ENCODE measurements around the gene PDK1.

The PDK1 gene

DNA sequence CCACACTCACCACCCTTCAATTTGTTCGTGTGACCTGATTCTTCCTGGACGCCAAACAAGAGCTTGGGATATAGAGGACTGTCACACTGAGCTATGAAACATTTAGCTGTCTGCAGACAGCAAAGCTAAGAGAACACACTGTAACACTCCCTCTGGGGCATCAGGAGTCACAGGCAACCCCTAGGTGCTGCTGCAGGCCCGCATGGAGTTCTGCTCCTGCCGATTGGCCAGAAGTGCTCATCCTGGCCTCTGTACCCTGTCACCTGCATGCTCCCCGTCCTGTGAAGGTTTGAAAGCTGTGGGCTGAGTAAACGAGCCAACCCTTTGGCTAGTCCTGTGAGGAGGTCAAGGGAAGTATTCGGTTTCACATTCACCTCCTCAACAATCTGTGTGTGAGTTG is 73.7 kb downstream of the PDK1 start:
- Mint-ChIP-seq H3K36me3 (peaks cover 36% of the 10 kb centered on the region), H3K9me3 (ENCODE audit: low read depth) (no peaks in the 10 kb centered on the region), H3K27ac (no peak overlapping the region), H3K4me3 (no peak overlapping the region), H3K4me1 (ENCODE audit: low read depth) (no peaks in the 10 kb centered on the region), H3K27me3 (no peaks in the 10 kb centered on the region)

- Mint-ChIP-seq H3K27ac (no peak overlapping the region), H3K27me3 (no peaks in the 10 kb centered on the region), H3K4me1 (ENCODE audit: low read depth) (no peaks in the 10 kb centered on the region), H3K4me3 (no peak overlapping the region), H3K36me3 (peaks cover 36% of the 10 kb centered on the region), H3K9me3 (ENCODE audit: low read depth) (no peaks in the 10 kb centered on the region)
These were observed 74.3 kb downstream of the PDK1 start for GRCh38 chr2:172630181-172630580.

- no peaks in the 10 kb centered on the region for H3K27me3 Mint-ChIP-seq
- no peak overlapping the region for H3K4me3 Mint-ChIP-seq
- H3K27ac Mint-ChIP-seq = no peak overlapping the region
- peaks cover under 1% of the 10 kb centered on the region for H3K4me1 Mint-ChIP-seq (ENCODE audit: low read depth)
- peaks cover 12% of the 10 kb centered on the region for H3K36me3 Mint-ChIP-seq
- H3K9me3 Mint-ChIP-seq (ENCODE audit: low read depth) = no peaks in the 10 kb centered on the region
These were observed 78.6 kb downstream of the PDK1 start for GRCh38 chr2:172634477-172634876.

- Mint-ChIP-seq H3K4me1 (ENCODE audit: low read depth) (peaks cover 10% of the 10 kb centered on the region), H3K4me3 (no peak overlapping the region), H3K27ac (no peak overlapping the region), H3K27me3 (peaks cover 1% of the 10 kb centered on the region), H3K9me3 (ENCODE audit: low read depth) (no peaks in the 10 kb centered on the region), H3K36me3 (peaks cover 9% of the 10 kb centered on the region)
These were observed 79.7 kb downstream of the PDK1 start for GRCh38 chr2:172635548-172635947.

DNA sequence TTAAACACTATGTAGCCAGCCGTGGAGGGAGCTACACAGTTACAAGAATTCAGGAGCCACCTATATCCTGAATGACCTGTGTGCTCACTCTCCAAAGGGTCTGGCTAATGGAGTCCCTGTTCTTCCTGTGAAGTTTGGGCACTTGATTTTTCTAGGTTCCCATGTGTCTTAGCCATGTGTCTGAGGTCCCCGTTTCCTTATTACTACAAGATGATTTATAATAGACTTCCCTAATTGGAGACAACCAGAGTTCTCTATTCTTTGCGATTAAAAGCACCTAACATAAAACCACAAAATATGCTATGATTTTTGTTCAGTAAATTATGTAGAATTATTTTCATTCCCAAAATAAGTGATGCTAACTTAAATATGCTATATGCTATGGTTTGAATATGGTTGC is 83.4 kb downstream of the PDK1 start:
- no peaks in the 10 kb centered on the region for H3K9me3 Mint-ChIP-seq (ENCODE audit: low read depth)
- H3K36me3 Mint-ChIP-seq = no peaks in the 10 kb centered on the region
- H3K27me3 Mint-ChIP-seq = peaks cover 1% of the 10 kb centered on the region
- H3K4me3 Mint-ChIP-seq = no peak overlapping the region
- H3K4me1 Mint-ChIP-seq (ENCODE audit: low read depth) = peaks cover 15% of the 10 kb centered on the region
- no peak overlapping the region for H3K27ac Mint-ChIP-seq

DNA sequence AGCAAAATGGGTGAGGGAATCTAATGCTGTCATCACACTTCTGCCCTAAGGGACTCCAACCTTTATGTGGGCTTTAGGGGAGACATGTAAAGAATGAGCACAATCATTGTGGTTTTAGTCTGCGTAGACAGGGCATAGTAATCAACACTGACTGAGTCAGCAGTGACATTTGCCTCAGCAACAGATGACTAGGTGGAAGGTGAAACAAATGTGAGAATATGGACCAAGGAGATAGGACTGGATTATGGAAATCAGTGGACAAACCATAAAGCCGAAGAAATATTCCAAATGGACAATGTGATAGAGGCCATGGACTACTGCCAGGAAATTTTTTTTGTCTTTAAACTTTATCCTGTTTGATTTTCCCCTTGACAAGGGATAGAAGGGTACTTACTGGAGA is 83.9 kb downstream of the PDK1 start:
- H3K9me3 Mint-ChIP-seq (ENCODE audit: low read depth) = no peaks in the 10 kb centered on the region
- peaks cover 15% of the 10 kb centered on the region for H3K4me1 Mint-ChIP-seq (ENCODE audit: low read depth)
- no peaks in the 10 kb centered on the region for H3K36me3 Mint-ChIP-seq
- H3K27me3 Mint-ChIP-seq = peaks cover 1% of the 10 kb centered on the region
- no peak overlapping the region for H3K4me3 Mint-ChIP-seq
- H3K27ac Mint-ChIP-seq = peak overlapping the region; percentile 81

GRCh38 chr2:172640389-172640788 is 84.5 kb downstream of the PDK1 start:
- H3K27ac Mint-ChIP-seq = no peak overlapping the region
- H3K36me3 Mint-ChIP-seq = no peaks in the 10 kb centered on the region
- H3K4me3 Mint-ChIP-seq = no peak overlapping the region
- H3K27me3 Mint-ChIP-seq = peaks cover 1% of the 10 kb centered on the region
- peaks cover 15% of the 10 kb centered on the region for H3K4me1 Mint-ChIP-seq (ENCODE audit: low read depth)
- H3K9me3 Mint-ChIP-seq (ENCODE audit: low read depth) = no peaks in the 10 kb centered on the region

- Mint-ChIP-seq H3K27ac (no peak overlapping the region), H3K4me1 (ENCODE audit: low read depth) (peaks cover 15% of the 10 kb centered on the region), H3K27me3 (peaks cover 1% of the 10 kb centered on the region), H3K36me3 (peaks cover 1% of the 10 kb centered on the region), H3K4me3 (no peak overlapping the region), H3K9me3 (ENCODE audit: low read depth) (no peaks in the 10 kb centered on the region)
These were observed 86.6 kb downstream of the PDK1 start for GRCh38 chr2:172642301-172643020.

GRCh38 chr2:172643142-172643541 is 87.3 kb downstream of the PDK1 start:
- H3K36me3 Mint-ChIP-seq = peaks cover 8% of the 10 kb centered on the region
- H3K27ac Mint-ChIP-seq = no peak overlapping the region
- H3K4me3 Mint-ChIP-seq = no peak overlapping the region
- peaks cover 15% of the 10 kb centered on the region for H3K4me1 Mint-ChIP-seq (ENCODE audit: low read depth)
- H3K27me3 Mint-ChIP-seq = peaks cover 1% of the 10 kb centered on the region
- no peaks in the 10 kb centered on the region for H3K9me3 Mint-ChIP-seq (ENCODE audit: low read depth)

GRCh38 chr2:172647439-172647838 is 91.5 kb downstream of the PDK1 start:
- H3K9me3 Mint-ChIP-seq (ENCODE audit: low read depth) = peaks cover 16% of the 10 kb centered on the region
- H3K27ac Mint-ChIP-seq = no peak overlapping the region
- peaks cover 14% of the 10 kb centered on the region for H3K36me3 Mint-ChIP-seq
- H3K4me3 Mint-ChIP-seq = no peak overlapping the region
- no peaks in the 10 kb centered on the region for H3K27me3 Mint-ChIP-seq
- H3K4me1 Mint-ChIP-seq (ENCODE audit: low read depth) = peaks cover 1% of the 10 kb centered on the region

- H3K9me3 Mint-ChIP-seq (ENCODE audit: low read depth) = peaks cover 31% of the 10 kb centered on the region
- H3K27ac Mint-ChIP-seq = no peak overlapping the region
- H3K4me1 Mint-ChIP-seq (ENCODE audit: low read depth) = peaks cover 7% of the 10 kb centered on the region
- peaks cover 15% of the 10 kb centered on the region for H3K36me3 Mint-ChIP-seq
- H3K4me3 Mint-ChIP-seq = no peak overlapping the region
- no peaks in the 10 kb centered on the region for H3K27me3 Mint-ChIP-seq
These were observed 99.4 kb downstream of the PDK1 start for GRCh38 chr2:172655091-172655837.

DNA sequence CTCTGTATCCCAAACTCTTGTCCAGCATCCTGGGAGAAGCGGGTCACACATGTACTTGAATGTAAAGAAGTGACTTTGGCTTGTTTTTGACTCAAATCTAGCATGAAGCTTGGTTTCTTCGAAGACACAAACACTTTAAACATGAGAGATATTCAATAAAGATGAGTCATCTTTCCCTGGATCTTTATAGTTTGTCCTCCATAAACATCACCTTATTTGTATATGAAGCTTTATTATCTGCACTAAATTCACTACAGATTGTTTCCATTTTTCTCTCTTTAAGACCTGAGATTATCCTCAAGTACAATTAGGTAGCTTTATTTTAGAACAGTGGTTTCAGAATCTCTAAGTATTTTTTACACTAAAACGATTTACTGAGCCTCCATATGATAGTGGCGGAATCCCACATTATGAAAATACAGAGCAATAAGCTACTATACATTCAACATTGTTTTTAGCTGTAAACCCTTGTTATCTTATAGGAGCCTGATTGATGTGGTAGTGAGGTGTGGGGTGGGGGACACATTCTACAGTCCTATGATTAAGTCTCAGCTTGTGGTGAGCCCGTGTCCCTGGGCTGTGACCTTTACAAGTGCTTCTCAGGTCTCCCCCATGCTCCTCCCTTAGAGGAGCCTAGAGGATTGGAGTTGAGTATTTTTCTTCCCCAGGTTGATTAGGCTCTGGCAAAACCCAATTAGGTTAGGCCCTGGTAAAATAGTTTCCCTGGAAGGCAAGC is 100.1 kb downstream of the PDK1 start:
- Mint-ChIP-seq H3K4me3 (no peak overlapping the region), H3K27me3 (no peaks in the 10 kb centered on the region), H3K27ac (no peak overlapping the region), H3K36me3 (peaks cover 18% of the 10 kb centered on the region), H3K4me1 (ENCODE audit: low read depth) (peaks cover 7% of the 10 kb centered on the region), H3K9me3 (ENCODE audit: low read depth) (peaks cover 26% of the 10 kb centered on the region)

Data from activated naive CD8-positive, alpha-beta T cell (primary cell).